ENCODE results near the gene RBM19. TPM values are rescaled to one million over a fixed set of nuclear protein-coding genes. Genes with fewer than 3 reads are reported as not detected.

RBM19 gene
- total RNA-seq, 1 donor from 2014 or later = 33.6 TPM

GRCh38 chr12:113840401-113841042 is 125.6 kb downstream of the RBM19 start:
- Histone ChIP-seq H3K27ac (no peak overlapping the region), H3K4me3 (no peak overlapping the region), H3K27me3 (ENCODE audit: low read depth) (no peaks in the 10 kb centered on the region), H3K36me3 (peaks cover 31% of the 10 kb centered on the region), H3K4me1 (no peaks in the 10 kb centered on the region), H3K9me3 (no peaks in the 10 kb centered on the region)
- ATAC-seq (no peak), DNase-seq (no peak)
- intact Hi-C loops (cut with DNase I) = no loop called here
- TF ChIP-seq CTCF (IDR thresholded peaks at IDR 0.05) = no peak

GRCh38 chr12:113838896-113839295 is 127.2 kb downstream of the RBM19 start:
- no peak overlapping the region for H3K27ac ChIP-seq
- no peak for TF ChIP-seq CTCF (IDR thresholded peaks at IDR 0.05)
- no peak for DNase-seq
- no peaks in the 10 kb centered on the region for H3K27me3 ChIP-seq (ENCODE audit: low read depth)
- no peak for ATAC-seq
- no peaks in the 10 kb centered on the region for H3K9me3 ChIP-seq
- H3K4me1 ChIP-seq = no peaks in the 10 kb centered on the region
- intact Hi-C loops (cut with DNase I) = no loop called here
- H3K36me3 ChIP-seq = peaks cover 19% of the 10 kb centered on the region
- H3K4me3 ChIP-seq = no peak overlapping the region

DNA sequence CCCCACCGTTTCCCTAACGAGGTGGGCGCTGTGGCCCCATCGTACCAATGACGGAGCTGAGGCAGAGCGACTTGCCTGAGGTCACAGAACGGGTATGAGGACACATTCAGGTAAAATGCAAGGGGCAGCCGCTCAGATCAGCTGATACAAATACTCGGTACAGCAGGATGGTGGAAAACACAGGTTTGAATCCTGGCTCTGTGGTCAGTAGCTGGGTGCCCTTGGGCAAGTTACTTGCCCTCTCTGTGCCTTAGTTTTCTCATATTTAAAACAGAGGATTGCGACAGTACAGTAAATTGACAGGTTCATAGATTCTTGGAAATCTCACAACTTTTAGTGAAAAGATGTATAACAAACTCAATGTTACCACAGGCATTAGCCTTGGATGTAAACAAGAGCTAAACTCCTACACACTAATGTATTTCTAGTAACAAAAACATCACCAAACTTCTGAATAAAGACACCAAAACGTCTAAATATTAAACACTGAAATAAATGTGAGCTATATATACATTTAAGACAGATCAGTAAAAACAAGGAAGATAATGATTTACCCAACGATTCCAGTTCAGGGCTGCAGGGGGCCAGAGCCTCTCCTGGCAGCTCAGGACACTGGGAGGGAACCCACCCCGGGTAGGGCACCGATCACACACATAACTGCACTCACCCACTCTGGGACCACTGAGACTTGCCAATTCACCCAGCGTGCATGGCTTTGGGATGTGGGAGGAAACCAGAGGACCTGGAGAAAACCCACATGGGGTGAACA is 128.4 kb downstream of the RBM19 start:
- H3K27ac ChIP-seq = no peak overlapping the region
- no peak for TF ChIP-seq CTCF (IDR thresholded peaks at IDR 0.05)
- H3K9me3 ChIP-seq = no peaks in the 10 kb centered on the region
- intact Hi-C loops (cut with DNase I) = no loop called here
- no peak overlapping the region for H3K4me3 ChIP-seq
- no peaks in the 10 kb centered on the region for H3K27me3 ChIP-seq (ENCODE audit: low read depth)
- ATAC-seq = no peak
- H3K36me3 ChIP-seq = peaks cover 7% of the 10 kb centered on the region
- H3K4me1 ChIP-seq = no peaks in the 10 kb centered on the region
- no peak for DNase-seq

GRCh38 chr12:113837084-113837483 is 129.0 kb downstream of the RBM19 start:
- ATAC-seq = no peak
- Histone ChIP-seq H3K27me3 (ENCODE audit: low read depth) (no peaks in the 10 kb centered on the region), H3K36me3 (peaks cover 1% of the 10 kb centered on the region), H3K27ac (no peak overlapping the region), H3K4me1 (no peaks in the 10 kb centered on the region), H3K4me3 (no peak overlapping the region), H3K9me3 (no peaks in the 10 kb centered on the region)
- intact Hi-C loops (cut with DNase I) = no loop called here
- TF ChIP-seq CTCF (IDR thresholded peaks at IDR 0.05) = no peak
- DNase-seq = no peak

- H3K4me1 ChIP-seq = no peaks in the 10 kb centered on the region
- no peaks in the 10 kb centered on the region for H3K27me3 ChIP-seq (ENCODE audit: low read depth)
- ATAC-seq = no peak
- no peak overlapping the region for H3K27ac ChIP-seq
- H3K36me3 ChIP-seq = no peaks in the 10 kb centered on the region
- H3K4me3 ChIP-seq = no peak overlapping the region
- DNase-seq = no peak
- H3K9me3 ChIP-seq = no peaks in the 10 kb centered on the region
- no peak for TF ChIP-seq CTCF (IDR thresholded peaks at IDR 0.05)
- intact Hi-C loops (cut with DNase I) = no loop called here
These were observed 130.2 kb downstream of the RBM19 start for GRCh38 chr12:113835896-113836295.
